ENCODE measurements around the gene FAM151A. TPM values are rescaled to one million over a fixed set of nuclear protein-coding genes. Genes with fewer than 3 reads are reported as not detected.

FAM151A gene
- total RNA-seq, 4 donors from 2014 or later: not detected

- H3K4me1 ChIP-seq: no peaks in the 10 kb centered on the region
- no peaks in the 10 kb centered on the region for H3K27me3 ChIP-seq
- H3K9me3 ChIP-seq: no peaks in the 10 kb centered on the region
- H3K36me3 ChIP-seq: peaks cover 0 to 13% of the 10 kb centered on the region in 2 donors
- intact Hi-C loops (cut with DNase I; ENCODE audit: low total_unique reads): no loop called here
- in situ Hi-C loops (cut with MboI; ENCODE audit: low sequenced_read_pairs in 4 of 4): no loop called here
- TF ChIP-seq CTCF (IDR thresholded peaks at IDR 0.05 in 4 of 5, conservative IDR thresholded peaks at IDR 0.05 in 1 of 5) (no peak), POLR2A (IDR thresholded peaks at IDR 0.05) (no peak)
- DNase-seq (no peak), ATAC-seq (no peak)
- no peak overlapping the region for H3K27ac ChIP-seq
- H3K4me3 ChIP-seq: no peak overlapping the region
Measured at GRCh38 chr1:54600947-54601721, 22.2 kb downstream of the FAM151A start.

- no peak for ATAC-seq
- no peak overlapping the region for H3K27ac ChIP-seq
- in situ Hi-C loops (cut with MboI; ENCODE audit: low sequenced_read_pairs in 4 of 4): no loop called here
- H3K27me3 ChIP-seq: no peaks in the 10 kb centered on the region
- no peaks in the 10 kb centered on the region for H3K4me1 ChIP-seq
- intact Hi-C loops (cut with DNase I; ENCODE audit: low total_unique reads): no loop called here
- DNase-seq: no peak
- no peak for TF ChIP-seq CTCF (IDR thresholded peaks at IDR 0.05 in 4 of 5, conservative IDR thresholded peaks at IDR 0.05 in 1 of 5)
- TF ChIP-seq POLR2A (IDR thresholded peaks at IDR 0.05): no peak
- H3K9me3 ChIP-seq: no peaks in the 10 kb centered on the region
- H3K36me3 ChIP-seq: peaks cover 0 to 5% of the 10 kb centered on the region in 2 donors
- H3K4me3 ChIP-seq: no peak overlapping the region
Measured at GRCh38 chr1:54599211-54599823, 24.0 kb downstream of the FAM151A start.

GRCh38 chr1:54597455-54598030, 25.8 kb downstream of the FAM151A start:
- in situ Hi-C loops (cut with MboI; ENCODE audit: low sequenced_read_pairs in 4 of 4): no loop called here
- intact Hi-C loops (cut with DNase I; ENCODE audit: low total_unique reads): no loop called here
- Histone ChIP-seq H3K4me3 (no peak overlapping the region), H3K9me3 (no peaks in the 10 kb centered on the region), H3K27ac (no peak overlapping the region), H3K4me1 (no peaks in the 10 kb centered on the region), H3K36me3 (no peaks in the 10 kb centered on the region), H3K27me3 (no peaks in the 10 kb centered on the region)
- TF ChIP-seq POLR2A (IDR thresholded peaks at IDR 0.05): no peak
- TF ChIP-seq CTCF (IDR thresholded peaks at IDR 0.05 in 4 of 5, conservative IDR thresholded peaks at IDR 0.05 in 1 of 5): no peak
- ATAC-seq (no peak), DNase-seq (no peak)

- DNase-seq: no peak
- in situ Hi-C loops (cut with MboI; ENCODE audit: low sequenced_read_pairs in 4 of 4): no loop called here
- Histone ChIP-seq H3K4me1 (no peaks in the 10 kb centered on the region), H3K9me3 (no peaks in the 10 kb centered on the region), H3K4me3 (no peak overlapping the region), H3K27ac (no peak overlapping the region), H3K27me3 (no peaks in the 10 kb centered on the region), H3K36me3 (no peaks in the 10 kb centered on the region)
- TF ChIP-seq POLR2A (IDR thresholded peaks at IDR 0.05): no peak
- TF ChIP-seq CTCF (IDR thresholded peaks at IDR 0.05 in 4 of 5, conservative IDR thresholded peaks at IDR 0.05 in 1 of 5): no peak
- intact Hi-C loops (cut with DNase I; ENCODE audit: low total_unique reads): no loop called here
- no peak for ATAC-seq
Measured at GRCh38 chr1:54596756-54597155, 26.6 kb downstream of the FAM151A start.

Data from gastrocnemius medialis (tissue), 4 donors.